Endodermal cell (in vitro differentiated cells): Measurements from ENCODE around the gene CAMTA1. TPM values are rescaled to one million over a fixed set of nuclear protein-coding genes. Genes with fewer than 3 reads are reported as not detected.

Source experiments
- DNase-seq: peaks from one replicate; pipeline ENCODE4 v3.0.0-alpha.2; 2017
- H3K27ac ChIP-seq: 2 replicates; pipeline ENCODE4 v1.5.1; 2013; ENCODE audit warnings: mild to moderate bottlenecking, low read depth, low read length, moderate library complexity
- H3K27me3 ChIP-seq: 2 replicates; pipeline ENCODE4 v1.6.1; 2013; ENCODE audit warnings: mild to moderate bottlenecking, low read length, moderate library complexity; ENCODE audit not compliant: insufficient read depth, control insufficient read depth, poor library complexity, severe bottlenecking
- H3K36me3 ChIP-seq: 2 replicates; pipeline ENCODE4 v1.7.0; 2013; ENCODE audit warnings: mild to moderate bottlenecking, low read length, moderate library complexity; ENCODE audit not compliant: control insufficient read depth, insufficient read depth
- H3K4me1 ChIP-seq: one replicate; pipeline ENCODE4 v1.7.0; 2013; ENCODE audit warnings: low read length; ENCODE audit not compliant: control insufficient read depth, insufficient read depth
- H3K4me3 ChIP-seq: 2 replicates; pipeline ENCODE4 v1.5.1; 2013; ENCODE audit warnings: mild to moderate bottlenecking, low read length, moderate library complexity
- H3K9ac ChIP-seq: 2 replicates; pipeline ENCODE4 v1.6.1; 2013; ENCODE audit warnings: mild to moderate bottlenecking, low read length, moderate library complexity; ENCODE audit not compliant: poor library complexity, severe bottlenecking; ENCODE audit errors: extremely low read depth
- H3K9me3 ChIP-seq: 2 replicates; pipeline ENCODE4 v1.6.1; 2013; ENCODE audit warnings: mild to moderate bottlenecking, low read length, moderate library complexity; ENCODE audit not compliant: control insufficient read depth
- H3K27ac Mint-ChIP-seq: 2 replicates; pipeline ENCODE4 v1.8.0; 2020; ENCODE audit warnings: mixed read lengths
- H3K27me3 Mint-ChIP-seq: 2 replicates; pipeline ENCODE4 v1.8.0; 2021; ENCODE audit warnings: mild to moderate bottlenecking, mixed read lengths; ENCODE audit not compliant: insufficient read depth
- H3K36me3 Mint-ChIP-seq: 2 replicates; pipeline ENCODE4 v1.8.0; 2020; ENCODE audit warnings: low read depth, mixed read lengths
- H3K4me1 Mint-ChIP-seq: 2 replicates; pipeline ENCODE4 v1.8.0; 2020; ENCODE audit warnings: mixed read lengths
- H3K4me3 Mint-ChIP-seq: 2 replicates; pipeline ENCODE4 v1.8.0; 2020; ENCODE audit warnings: mild to moderate bottlenecking, moderate library complexity, mixed read lengths
- H3K9me3 Mint-ChIP-seq: 2 replicates; pipeline ENCODE4 v1.8.0; 2020; ENCODE audit warnings: mild to moderate bottlenecking, mixed read lengths
- CTCF ChIP-seq: fragments of 200-600 bp; sonication (generic); conservative IDR thresholded peaks from 2 replicates; pipeline ENCODE4 v1.5.0; 2021; ENCODE audit warnings: antibody characterized with exemption, mild to moderate bottlenecking
- WGBS, 2 experiments: methylation state at CpG; one replicate each; pipeline versions ENCODE4 v1.1.5 to v1.1.7; 2013; ENCODE audit warnings: missing lambda C conversion rate in 2 of 2, mixed read lengths in 1 of 2; ENCODE audit not compliant: insufficient coverage in 1 of 2, insufficient read length in 1 of 2; 5-methylcytosine and 5-hydroxymethylcytosine counted together
- total RNA-seq, 2 donors: library from RNA; stranded (reverse); fragmentation: NEBNext Ultra II Directional in 1 of 2; extraction: Animal tissue kit (Norgen Biotek cat#: 25700) in 1 of 2; gene quantifications; 2 replicates in 1 of 2; 3 replicates in 1 of 2; pipeline ENCODE4 v1.2.1, GENCODE V29; 2021

Gene CAMTA1
- total RNA-seq, 2 donors from 2014 or later, result 123 to 137 TPM

- H3K4me1 Mint-ChIP-seq, result peaks cover 9% of the 10 kb centered on the region
- no peak overlapping the region for H3K4me3 Mint-ChIP-seq
- H3K27ac Mint-ChIP-seq, result no peak overlapping the region
- H3K27me3 ChIP-seq, result no peaks in the 10 kb centered on the region
- H3K9ac ChIP-seq, result no peak overlapping the region
- no peak for TF ChIP-seq CTCF
- DNase-seq, result no peak
- no peaks in the 10 kb centered on the region for H3K9me3 Mint-ChIP-seq
- no peaks in the 10 kb centered on the region for H3K36me3 Mint-ChIP-seq
- H3K36me3 ChIP-seq, result no peaks in the 10 kb centered on the region
- 95 to 97% methylated on average over 13 to 15 of the region's 15 CpGs for WGBS, 2 experiments
- H3K4me1 ChIP-seq, result no peaks in the 10 kb centered on the region
- H3K27ac ChIP-seq, result no peak overlapping the region
- no peaks in the 10 kb centered on the region for H3K9me3 ChIP-seq
- H3K27me3 Mint-ChIP-seq, result peaks cover 18% of the 10 kb centered on the region
- no peak overlapping the region for H3K4me3 ChIP-seq
Measured at GRCh38 chr1:7560601-7561181, 775.4 kb downstream of the CAMTA1 start.

GRCh38 chr1:7561331-7561921, 776.2 kb downstream of the CAMTA1 start:
- H3K27me3 Mint-ChIP-seq, result peaks cover 11% of the 10 kb centered on the region
- Histone ChIP-seq H3K27me3 (no peaks in the 10 kb centered on the region), H3K4me3 (no peak overlapping the region), H3K9me3 (no peaks in the 10 kb centered on the region), H3K4me1 (no peaks in the 10 kb centered on the region), H3K9ac (no peak overlapping the region), H3K27ac (no peak overlapping the region), H3K36me3 (no peaks in the 10 kb centered on the region)
- 74 to 78% methylated on average over 10 to 16 of the region's 16 CpGs for whole genome bisulfite sequencing, 2 experiments
- no peak overlapping the region for H3K27ac Mint-ChIP-seq
- TF ChIP-seq CTCF, result peak; percentile 85
- H3K4me3 Mint-ChIP-seq, result no peak overlapping the region
- peaks cover 7% of the 10 kb centered on the region for H3K4me1 Mint-ChIP-seq
- no peaks in the 10 kb centered on the region for H3K36me3 Mint-ChIP-seq
- DNase-seq, result peak; percentile 94
- H3K9me3 Mint-ChIP-seq, result no peaks in the 10 kb centered on the region

- Mint-ChIP-seq H3K9me3 (no peaks in the 10 kb centered on the region), H3K27me3 (peaks cover 6% of the 10 kb centered on the region), H3K27ac (no peak overlapping the region), H3K4me1 (peaks cover 7% of the 10 kb centered on the region), H3K36me3 (no peaks in the 10 kb centered on the region), H3K4me3 (no peak overlapping the region)
- no peaks in the 10 kb centered on the region for H3K4me1 ChIP-seq
- DNase-seq, result no peak
- WGBS, 2 experiments, result 92% methylated on average over 19 to 26 of the region's 26 CpGs
- no peaks in the 10 kb centered on the region for H3K36me3 ChIP-seq
- H3K4me3 ChIP-seq, result no peak overlapping the region
- H3K27ac ChIP-seq, result no peak overlapping the region
- no peaks in the 10 kb centered on the region for H3K27me3 ChIP-seq
- H3K9ac ChIP-seq, result no peak overlapping the region
- no peak for TF ChIP-seq CTCF
- H3K9me3 ChIP-seq, result no peaks in the 10 kb centered on the region
Measured at GRCh38 chr1:7561936-7562728, 776.9 kb downstream of the CAMTA1 start.
